ENCODE measurements around the gene PRKN.
"Not testable (repeated sequence)": the region's sequence is repeated elsewhere in the genome, so short reads cannot be mapped to it uniquely, and the experiment has no call there.

Gene PRKN

DNA sequence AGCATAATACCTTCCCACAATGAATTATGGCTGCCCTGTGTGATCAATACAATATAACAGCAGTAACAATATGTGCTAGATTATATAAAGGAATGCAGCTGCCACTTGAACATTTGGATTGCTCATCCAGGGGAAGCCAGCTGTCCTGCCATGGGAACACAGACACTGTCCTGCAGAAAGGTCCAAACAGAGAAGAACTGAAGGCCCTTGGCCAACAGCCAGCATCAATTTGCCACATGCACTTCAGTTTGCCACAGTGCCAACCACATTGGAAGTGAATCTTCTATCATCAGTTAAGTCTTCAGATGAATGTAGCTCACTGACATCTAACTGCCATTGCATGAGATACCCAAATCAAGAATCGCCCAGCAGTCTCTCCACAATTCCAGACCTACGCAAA, 332.4 kb downstream of the PRKN start:
- no peak overlapping the region for H3K4me3 ChIP-seq (ENCODE audit: low read depth, low read length)

DNA sequence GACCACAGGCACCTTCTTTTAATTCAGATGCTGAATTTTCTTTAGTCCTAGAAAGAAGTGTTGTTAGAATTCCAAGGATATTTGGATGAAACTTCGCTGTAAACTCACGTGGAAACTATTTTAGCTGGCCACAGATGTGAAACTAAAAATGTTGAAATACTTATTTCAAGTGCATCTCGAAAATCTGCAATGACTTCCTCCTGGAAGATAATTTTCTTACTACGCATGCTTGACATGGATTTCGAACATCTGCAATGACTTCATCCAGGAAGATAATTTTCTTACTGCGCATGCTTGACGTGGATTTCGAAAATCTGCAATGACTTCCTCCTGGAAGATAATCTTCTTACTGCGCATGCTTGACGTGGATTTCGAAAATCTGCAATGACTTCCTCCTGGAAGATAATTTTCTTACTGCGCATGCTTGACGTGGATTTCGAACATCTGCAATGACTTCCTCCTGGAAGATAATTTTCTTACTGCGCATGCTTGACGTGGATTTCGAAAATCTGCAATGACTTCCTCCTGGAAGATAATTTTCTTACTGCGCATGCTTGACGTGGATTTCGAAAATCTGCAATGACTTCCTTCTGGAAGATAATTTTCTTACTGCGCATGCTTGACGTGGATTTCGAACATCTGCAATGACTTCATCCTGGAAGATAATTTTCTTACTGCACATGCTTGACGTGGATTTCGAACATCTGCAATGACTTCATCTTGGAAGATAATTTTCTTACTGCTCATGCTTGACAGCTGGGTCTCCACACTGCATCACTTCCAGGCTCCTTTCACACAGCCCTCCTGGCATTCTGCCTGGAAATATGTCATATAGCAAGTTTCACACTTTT, 336.4 kb downstream of the PRKN start:
- in situ Hi-C loops (cut with HindIII; ENCODE audit: low sequenced_read_pairs); H3K4me3 ChIP-seq (ENCODE audit: low read depth, low read length): not testable (repeated sequence)
- peak; percentile 35 for DNase-seq (ENCODE audit: low read depth, low spot score)

More for the DNA sequence above, 332.4 kb downstream of the PRKN start:
- in situ Hi-C loops (cut with HindIII; ENCODE audit: low sequenced_read_pairs): no loop called here
- TF ChIP-seq, protein P1, sequence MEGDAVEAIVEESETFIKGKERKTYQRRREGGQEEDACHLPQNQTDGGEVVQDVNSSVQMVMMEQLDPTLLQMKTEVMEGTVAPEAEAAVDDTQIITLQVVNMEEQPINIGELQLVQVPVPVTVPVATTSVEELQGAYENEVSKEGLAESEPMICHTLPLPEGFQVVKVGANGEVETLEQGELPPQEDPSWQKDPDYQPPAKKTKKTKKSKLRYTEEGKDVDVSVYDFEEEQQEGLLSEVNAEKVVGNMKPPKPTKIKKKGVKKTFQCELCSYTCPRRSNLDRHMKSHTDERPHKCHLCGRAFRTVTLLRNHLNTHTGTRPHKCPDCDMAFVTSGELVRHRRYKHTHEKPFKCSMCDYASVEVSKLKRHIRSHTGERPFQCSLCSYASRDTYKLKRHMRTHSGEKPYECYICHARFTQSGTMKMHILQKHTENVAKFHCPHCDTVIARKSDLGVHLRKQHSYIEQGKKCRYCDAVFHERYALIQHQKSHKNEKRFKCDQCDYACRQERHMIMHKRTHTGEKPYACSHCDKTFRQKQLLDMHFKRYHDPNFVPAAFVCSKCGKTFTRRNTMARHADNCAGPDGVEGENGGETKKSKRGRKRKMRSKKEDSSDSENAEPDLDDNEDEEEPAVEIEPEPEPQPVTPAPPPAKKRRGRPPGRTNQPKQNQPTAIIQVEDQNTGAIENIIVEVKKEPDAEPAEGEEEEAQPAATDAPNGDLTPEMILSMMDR (IDR thresholded peaks at IDR 0.05; ENCODE audit: low read depth, low read length): no peak
- DNase-seq (ENCODE audit: low read depth, low spot score): no peak

DNA sequence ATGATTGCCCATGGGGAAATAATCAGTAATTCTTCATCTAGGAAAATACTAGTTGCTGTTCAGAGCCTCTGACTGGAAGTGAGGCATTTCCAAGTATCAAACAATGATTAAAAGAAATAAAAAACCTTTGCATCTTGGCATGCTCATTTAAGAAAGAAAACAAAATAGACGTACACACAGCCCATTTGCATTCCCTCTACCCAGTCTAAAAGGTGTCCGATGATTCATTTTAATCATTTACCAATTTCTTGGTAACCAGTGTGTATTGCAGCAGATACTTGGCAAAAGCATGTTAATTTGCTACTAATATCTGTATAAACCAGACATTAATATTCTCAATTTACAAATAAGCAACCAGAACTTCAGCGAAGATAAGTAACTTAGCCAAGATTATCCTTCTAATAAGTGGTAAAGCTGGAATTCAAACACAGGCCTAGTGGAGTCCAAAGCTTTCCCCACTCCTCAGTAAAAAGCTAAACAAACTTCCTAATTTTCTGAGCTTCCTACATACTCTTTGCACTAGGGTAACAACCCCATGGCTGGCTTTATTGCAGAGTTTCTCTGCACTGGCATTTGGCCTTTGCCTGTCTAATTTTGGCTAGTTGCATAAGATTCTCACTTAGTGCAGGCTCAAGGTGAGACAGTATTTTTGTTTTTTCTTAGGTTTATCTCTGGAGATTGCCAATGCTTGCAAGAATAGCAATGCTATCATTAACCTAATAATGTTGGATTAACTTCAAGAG, 338.1 kb downstream of the PRKN start:
- no peak for DNase-seq (ENCODE audit: low read depth, low spot score)
- in situ Hi-C loops (cut with HindIII; ENCODE audit: low sequenced_read_pairs): no loop called here
- no peak overlapping the region for H3K4me3 ChIP-seq (ENCODE audit: low read depth, low read length)
- TF ChIP-seq, protein P1 (IDR thresholded peaks at IDR 0.05; ENCODE audit: low read depth, low read length): no peak

DNA sequence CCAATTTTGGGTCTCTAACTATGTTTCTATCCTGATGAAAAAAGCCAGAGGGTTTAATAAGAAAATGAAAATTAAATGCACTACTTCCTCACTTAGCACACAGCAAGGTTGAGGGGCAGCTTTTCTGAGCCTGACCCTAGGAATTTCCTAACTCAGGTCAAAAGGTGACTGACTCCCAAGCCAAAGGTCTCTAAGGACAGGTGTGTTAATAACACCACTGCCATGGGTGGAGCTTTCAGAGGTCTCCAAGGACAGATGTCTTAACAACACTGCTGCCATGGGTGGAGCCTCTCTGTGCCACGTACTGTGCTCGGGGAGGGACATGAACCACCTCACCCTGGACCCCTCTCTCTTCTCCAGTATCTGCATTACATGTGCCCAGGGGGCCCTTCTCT, 339.2 kb downstream of the PRKN start:
- in situ Hi-C loops (cut with HindIII; ENCODE audit: low sequenced_read_pairs): no loop called here
- no peak overlapping the region for H3K4me3 ChIP-seq (ENCODE audit: low read depth, low read length)
- no peak for DNase-seq (ENCODE audit: low read depth, low spot score)
- TF ChIP-seq, protein P1 (IDR thresholded peaks at IDR 0.05; ENCODE audit: low read depth, low read length): no peak

DNA sequence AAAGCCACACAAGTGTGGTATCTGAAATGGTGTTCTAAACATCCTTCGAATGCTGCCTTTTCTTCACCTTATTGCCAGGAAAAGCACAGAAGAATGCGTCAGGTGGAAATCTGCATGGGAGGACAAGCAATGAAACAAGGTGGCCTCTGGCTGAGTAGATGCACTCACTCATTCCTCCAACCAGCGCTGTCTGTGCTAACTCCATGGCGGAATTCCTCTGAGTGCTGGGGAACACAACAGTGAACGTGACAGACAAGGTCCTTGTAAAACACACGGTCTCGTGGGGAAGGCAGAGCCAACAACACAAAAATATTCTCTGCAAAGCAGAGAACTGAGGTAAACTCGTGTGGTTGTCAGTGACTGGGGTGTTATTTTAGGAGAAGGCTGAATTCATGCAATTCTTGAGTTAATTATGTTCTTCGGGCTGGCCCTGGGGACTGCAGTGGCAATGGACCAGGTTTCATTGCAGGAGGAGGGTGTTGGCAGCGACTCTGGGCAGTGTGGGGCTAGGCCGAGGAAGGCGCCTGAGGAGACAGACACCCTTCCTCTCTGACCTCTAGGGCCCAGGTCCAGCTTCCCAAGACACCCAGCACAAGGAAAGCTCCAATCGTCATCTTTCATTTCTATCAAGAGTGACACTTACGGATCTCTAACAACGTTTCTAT, 339.7 kb downstream of the PRKN start:
- in situ Hi-C loops (cut with HindIII; ENCODE audit: low sequenced_read_pairs): no loop called here
- TF ChIP-seq, protein P1 (IDR thresholded peaks at IDR 0.05; ENCODE audit: low read depth, low read length): no peak
- H3K4me3 ChIP-seq (ENCODE audit: low read depth, low read length): no peak overlapping the region
- DNase-seq (ENCODE audit: low read depth, low spot score): no peak

DNA sequence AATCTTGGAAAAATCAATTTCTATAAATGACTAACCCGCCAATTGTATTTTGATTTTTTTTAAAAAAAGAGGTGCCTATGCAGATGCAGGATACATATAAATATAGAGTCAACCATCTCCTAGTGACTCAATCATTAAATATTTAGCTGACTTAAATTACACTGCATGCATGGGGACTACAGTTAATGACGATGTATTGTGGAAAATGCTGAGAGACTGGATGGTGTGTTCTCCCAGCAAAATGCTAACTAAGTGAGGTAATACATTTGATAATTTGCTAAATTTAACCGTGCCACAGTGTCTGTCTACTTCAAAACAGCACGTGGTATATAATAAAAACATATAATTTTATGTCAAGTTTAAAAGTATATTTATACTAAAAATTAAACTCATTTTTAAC, 341.6 kb downstream of the PRKN start:
- TF ChIP-seq, protein P1 (IDR thresholded peaks at IDR 0.05; ENCODE audit: low read depth, low read length): no peak
- DNase-seq (ENCODE audit: low read depth, low spot score): peak; percentile 61
- no peak overlapping the region for H3K4me3 ChIP-seq (ENCODE audit: low read depth, low read length)
- in situ Hi-C loops (cut with HindIII; ENCODE audit: low sequenced_read_pairs): no loop called here

Measured in astrocyte of the spinal cord (primary cell).